ENCODE results near the gene MYH8. TPM values are rescaled to one million over a fixed set of nuclear protein-coding genes. Genes with fewer than 3 reads are reported as not detected.

The MYH8 gene
- not detected in 2 replicates for total RNA-seq

DNA sequence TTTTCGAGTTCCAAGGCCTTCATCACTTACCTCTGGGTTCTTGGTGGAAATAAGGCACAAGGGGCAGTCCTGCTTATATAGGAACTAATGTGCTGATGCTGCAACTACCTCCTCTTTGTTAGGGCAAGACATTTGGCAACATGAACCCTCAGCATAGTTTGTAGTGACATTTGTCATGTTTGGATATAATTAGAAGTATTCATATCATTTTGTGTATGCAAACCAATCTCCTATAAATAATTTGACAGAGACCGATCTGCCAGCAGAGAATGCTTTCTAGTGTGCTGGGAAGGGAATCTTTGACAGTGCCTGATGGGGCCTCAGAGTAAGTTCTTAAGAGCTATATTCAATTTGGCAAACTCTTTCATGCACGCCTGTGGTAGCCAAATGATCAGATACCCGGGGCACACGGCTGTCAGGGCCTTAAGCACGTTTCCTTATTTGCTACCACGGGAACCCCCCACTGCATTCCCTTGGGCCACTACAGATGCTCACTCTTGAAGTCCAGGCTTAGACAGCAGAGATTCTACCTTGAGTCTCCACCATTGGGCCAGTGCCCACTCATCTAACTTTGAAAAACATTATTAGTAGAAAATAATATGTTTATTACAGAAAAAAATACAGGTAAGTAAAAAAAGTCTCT, at the start of gene MYH8:
Gene MYH8 (minus strand): TSS at position 51 of the 643 bp plus-strand sequence. CDS start 1,723 bp downstream, outside the sequence.

DNA sequence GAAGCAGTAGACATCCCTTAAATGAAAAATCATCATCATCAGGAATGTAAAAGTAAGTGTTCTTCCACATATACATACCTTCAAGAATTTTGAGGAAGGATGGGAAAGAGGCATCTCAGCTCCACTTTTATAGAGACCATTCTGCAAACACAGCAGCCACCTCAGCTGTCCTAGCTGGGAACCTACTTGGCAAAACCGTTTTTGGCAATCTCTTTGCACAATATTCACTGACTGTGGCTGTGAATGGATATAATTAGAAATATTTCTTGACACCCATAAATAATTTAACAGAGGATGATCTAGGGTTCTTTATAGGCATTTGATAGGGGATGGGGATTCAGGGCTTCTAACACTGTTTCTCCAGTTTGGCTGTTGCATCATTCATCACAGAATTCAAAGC, 47.7 kb upstream of the MYH8 start, which contains the start of gene MYH4:
Gene MYH4 (minus strand): TSS at position 101 of the 400 bp plus-strand sequence. CDS start 2,814 bp downstream, outside the sequence.

DNA sequence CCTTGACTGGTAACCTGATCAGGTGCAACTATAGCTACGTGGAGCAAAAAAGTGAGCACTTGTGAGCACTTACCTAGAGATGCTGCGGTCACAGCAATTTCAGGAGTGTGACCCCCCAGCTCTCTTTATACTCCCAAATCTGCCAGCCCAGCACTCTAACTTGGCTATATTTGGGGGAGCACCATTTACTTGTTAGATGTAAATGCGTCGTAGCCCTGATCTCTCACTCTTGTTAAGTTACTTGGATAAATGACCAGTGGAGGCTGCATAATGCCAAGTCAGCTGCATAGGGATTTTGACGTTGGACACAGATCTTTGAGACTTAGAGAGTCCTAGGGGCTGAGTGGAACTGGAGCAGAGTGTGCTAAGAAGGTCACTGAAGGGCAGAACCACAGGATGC, 48.8 kb downstream of the MYH8 start, which contains the start of gene MYH13:
Gene MYH13 (minus strand): TSS at position 101 of the 400 bp plus-strand sequence. CDS start 8,476 bp downstream, outside the sequence.

Other genes with a start within 250 kb of the MYH8 start
- 0.39 and 0.54 TPM in 2 replicates for gene GAS7, start 223.3 kb downstream of the MYH8 start, total RNA-seq
- not detected in 2 replicates for gene MYH13, start 48.9 kb downstream of the MYH8 start, total RNA-seq
- gene MYH4, start 47.6 kb upstream of the MYH8 start, total RNA-seq, result not detected in 2 replicates
- gene MYH1, start 96.6 kb upstream of the MYH8 start, total RNA-seq, result not detected in 2 replicates
- not detected in 2 replicates for gene MYH2, start 127.7 kb upstream of the MYH8 start, total RNA-seq
- gene MYH3, start 235.4 kb upstream of the MYH8 start, total RNA-seq, result 0.65 and 1.6 TPM in 2 replicates